Stomach (tissue), 9 donors: ENCODE data around the gene SLN. TPM values are rescaled to one million over a fixed set of nuclear protein-coding genes. Genes with fewer than 3 reads are reported as not detected.
A peak's percentile ranks its signal among the peaks of the same experiment; 100 is the strongest.

Experiments
- DNase-seq, 2 donors: peaks; one replicate each; pipeline versions ENCODE4 v3.0.0 to v3.0.0-alpha.2; 2013 to 2019
- H3K27ac ChIP-seq, 5 donors: fragments of 200-600 bp in 4 of 5; sonication (generic) in 4 of 5; one replicate each; pipeline ENCODE4 v1.5.1; 2013 to 2019; ENCODE audit warnings: mild to moderate bottlenecking in 1 of 5, moderate library complexity in 1 of 5
- H3K27me3 ChIP-seq, 3 donors: fragments of 200-600 bp; sonication (generic); one replicate each; pipeline ENCODE4 v1.5.1; 2017 to 2019; ENCODE audit warnings: mixed run types in 1 of 3
- H3K36me3 ChIP-seq, 4 donors: fragments of 200-600 bp; sonication (generic); 1 replicate in 3 of 4; 2 replicates in 1 of 4; pipeline ENCODE4 v1.5.1; 2016 to 2019
- H3K4me1 ChIP-seq, 4 donors: fragments of 200-600 bp; sonication (generic); one replicate each; pipeline ENCODE4 v1.5.1; 2016 to 2019
- H3K4me3 ChIP-seq, 4 donors: fragments of 200-600 bp; sonication (generic) in 3 of 4; one replicate each; pipeline ENCODE4 v1.5.1; 2016 to 2019; ENCODE audit warnings: mild to moderate bottlenecking in 1 of 4
- H3K9me3 ChIP-seq, 4 donors: fragments of 200-600 bp; sonication (generic); one replicate each; pipeline ENCODE4 v1.5.1; 2016 to 2019
- CTCF ChIP-seq, 7 experiments: fragments of 450-650 bp in 4 of 7; fragments of 200-600 bp in 3 of 7; sonication (generic) in 3 of 7; IDR thresholded peaks; one replicate each; pipeline ENCODE4 v1.5.1; 2016 to 2019; ENCODE audit warnings: antibody characterized with exemption in 7 of 7, control low read depth in 2 of 7, mild to moderate bottlenecking in 1 of 7
- EP300 ChIP-seq: sonication (generic); formaldehyde crosslinking; IDR thresholded peaks from one replicate; pipeline ENCODE4 v1.6.1; 2017; ENCODE audit warnings: antibody characterized with exemption
- POLR2A ChIP-seq, 4 donors: fragments of 450-650 bp; IDR thresholded peaks; one replicate each; pipeline ENCODE4 v1.6.1; 2016; ENCODE audit warnings: antibody characterized with exemption in 4 of 4, control low read depth in 2 of 4, mild to moderate bottlenecking in 1 of 4, moderate library complexity in 1 of 4
- POLR2AphosphoS5 ChIP-seq, 3 donors: sonication (generic); formaldehyde crosslinking; IDR thresholded peaks; one replicate each; pipeline ENCODE4 v1.6.1; 2016; ENCODE audit warnings: antibody characterized with exemption in 3 of 3
- WGBS, 5 donors: extraction: QIAGEN DNeasy Blood & Tissue Kit in 3 of 5; methylation state at CpG; one replicate each; pipeline versions ENCODE4 v1.1.5 to v1.1.7; 2013 to 2018; 5-methylcytosine and 5-hydroxymethylcytosine counted together
- intact Hi-C: fragments of 100-400 bp; cut with DNase I; formaldehyde crosslinking; loops from one replicate; pipeline ENCODE4 v1.15.1; 2023; ENCODE audit warnings: low total_unique reads
- polyA plus RNA-seq, 3 donors: library from polyadenylated mRNA; stranded (reverse); fragments of 200-250 nt; gene quantifications; one replicate each; pipeline ENCODE4 v1.2.3, GENCODE V29; 2013
- total RNA-seq, 5 donors: library from RNA; depleted of rRNA; stranded (reverse); fragments of >200 nt; gene quantifications; one replicate each; pipeline versions ENCODE4 v1.1.0 to v1.2.3, GENCODE V29; 2014 to 2016
- donor health status: healthy with polysubstance abuse.
- donor health status: Bipolar disorder and iron deficiency.
- donor health status: healthy.

Gene SLN
- total and polyA plus RNA-seq, 8 donors: 5.3 TPM; not detected in 7

- no peak for DNase-seq
- H3K36me3 ChIP-seq: no peaks in the 10 kb centered on the region
- no peak overlapping the region for H3K27ac ChIP-seq
- TF ChIP-seq POLR2A (IDR thresholded peaks at IDR 0.05) (no peak), POLR2AphosphoS5 (IDR thresholded peaks at IDR 0.05) (peak in 1 of 3 donors; percentile 8)
- intact Hi-C loops: no loop called here
- H3K9me3 ChIP-seq: no peaks in the 10 kb centered on the region
- no peaks in the 10 kb centered on the region for H3K4me1 ChIP-seq
- no peak overlapping the region for H3K4me3 ChIP-seq
- peaks cover 0 to 4% (median 0%) of the 10 kb centered on the region in 3 donors for H3K27me3 ChIP-seq
- WGBS, 5 donors: 59 to 86% (median 79%) methylated on average over 2 of the region's 2 CpGs
Observed at GRCh38 chr11:107705027-107705426, 6.8 kb downstream of the SLN start.

GRCh38 chr11:107704451-107704850 lies 7.4 kb downstream of the SLN start:
- 68 to 90% (median 80%) methylated on average over 3 of the region's 3 CpGs for WGBS, 5 donors
- Histone ChIP-seq H3K4me3 (no peak overlapping the region), H3K27ac (no peak overlapping the region), H3K4me1 (no peaks in the 10 kb centered on the region), H3K9me3 (no peaks in the 10 kb centered on the region), H3K27me3 (peaks cover 0 to 4% (median 0%) of the 10 kb centered on the region in 3 donors), H3K36me3 (no peaks in the 10 kb centered on the region)
- TF ChIP-seq POLR2A (IDR thresholded peaks at IDR 0.05) (no peak), CTCF (IDR thresholded peaks at IDR 0.05) (no peak), EP300 (no peak), POLR2AphosphoS5 (IDR thresholded peaks at IDR 0.05) (no peak)
- DNase-seq: no peak
- intact Hi-C loops: no loop called here

GRCh38 chr11:107702723-107703122 lies 9.1 kb downstream of the SLN start:
- intact Hi-C loops: no loop called here
- no peak overlapping the region for H3K27ac ChIP-seq
- WGBS, 5 donors: 45 to 62% (median 54%) methylated on average over 2 of the region's 2 CpGs
- no peak overlapping the region for H3K4me3 ChIP-seq
- TF ChIP-seq CTCF (IDR thresholded peaks at IDR 0.05): no peak
- TF ChIP-seq POLR2A (IDR thresholded peaks at IDR 0.05): no peak
- no peak for TF ChIP-seq EP300
- no peak for TF ChIP-seq POLR2AphosphoS5 (IDR thresholded peaks at IDR 0.05)
- no peaks in the 10 kb centered on the region for H3K36me3 ChIP-seq
- H3K4me1 ChIP-seq: no peaks in the 10 kb centered on the region
- peaks cover 0 to 7% (median 0%) of the 10 kb centered on the region in 3 donors for H3K27me3 ChIP-seq
- DNase-seq: no peak
- H3K9me3 ChIP-seq: no peaks in the 10 kb centered on the region

- Histone ChIP-seq H3K9me3 (no peaks in the 10 kb centered on the region), H3K36me3 (no peaks in the 10 kb centered on the region), H3K4me1 (no peaks in the 10 kb centered on the region), H3K4me3 (no peak overlapping the region), H3K27me3 (peaks cover 0 to 7% (median 0%) of the 10 kb centered on the region in 3 donors), H3K27ac (no peak overlapping the region)
- DNase-seq: no peak
- WGBS, 5 donors: 71 to 78% (median 76%) methylated on average over 7 of the region's 7 CpGs
- TF ChIP-seq CTCF (IDR thresholded peaks at IDR 0.05) (no peak), POLR2AphosphoS5 (IDR thresholded peaks at IDR 0.05) (no peak), EP300 (no peak), POLR2A (IDR thresholded peaks at IDR 0.05) (no peak)
- intact Hi-C loops: no loop called here
Observed at GRCh38 chr11:107702109-107702660, 9.7 kb downstream of the SLN start.
